BJ (cell line): ENCODE measurements around the gene MCRIP2. TPM values are rescaled to one million over a fixed set of nuclear protein-coding genes. Genes with fewer than 3 reads are reported as not detected.

Experiments
- CTCF ChIA-PET: fragments of 350-600 bp; formaldehyde crosslinking; extraction: SDS; loops from one replicate; lab custom pipeline; 2021; ENCODE audit warnings: antibody characterized with exemption, inconsistent platforms; lab: Yijun Ruan, JAX
- POLR2A ChIA-PET: fragments of 300-600 bp; sonication (Branson Sonifier 250); formaldehyde crosslinking; extraction: SDS; loops from one replicate; lab custom pipeline; 2021; ENCODE audit warnings: antibody characterized with exemption; lab: Charles Lee
- DNase-seq: peaks from one replicate; pipeline ENCODE4 v3.0.0-alpha.2; 2011; ENCODE audit warnings: low read depth
- H3K27me3 ChIP-seq: 2 replicates; pipeline ENCODE4 v1.6.0; 2011; ENCODE audit warnings: low read length; ENCODE audit not compliant: control insufficient read depth, insufficient read depth
- H3K36me3 ChIP-seq: 2 replicates; pipeline ENCODE4 v1.5.1; 2011; ENCODE audit warnings: low read length; ENCODE audit not compliant: control insufficient read depth, insufficient read depth
- H3K4me3 ChIP-seq: 2 replicates; pipeline ENCODE4 v1.5.1; 2011; ENCODE audit warnings: low read depth, mild to moderate bottlenecking, control low read depth, low read length
- CTCF ChIP-seq: IDR thresholded peaks from 2 replicates; pipeline ENCODE4 v1.5.1; 2011; ENCODE audit warnings: low read depth, mild to moderate bottlenecking, control low read depth, inconsistent platforms, low read length, moderate library complexity; ENCODE audit not compliant: insufficient read depth
- polyA plus RNA-seq: library from polyadenylated mRNA; depleted of rRNA; stranded (reverse); fragments of >200 nt; gene quantifications from 2 replicates; pipeline ENCODE4 v1.2.3, GENCODE V29; 2011

Gene MCRIP2
- polyA plus RNA-seq, 1 experiment, result 16.5 TPM

- POLR2A ChIA-PET, result no interaction called here
- Histone ChIP-seq H3K36me3 (peaks cover 23% of the 10 kb centered on the region), H3K4me3 (no peak overlapping the region), H3K27me3 (no peaks in the 10 kb centered on the region)
- no peak for DNase-seq
- CTCF ChIA-PET, result interaction anchor here (1.9 kb wide), 1 partner anchor 10 kb away, joined by 6 read pairs; the partner anchor contains the start of gene RHOT2
- no peak for TF ChIP-seq CTCF
These were observed 35.9 kb downstream of the MCRIP2 start for GRCh38 chr16:677316-678190.

DNA sequence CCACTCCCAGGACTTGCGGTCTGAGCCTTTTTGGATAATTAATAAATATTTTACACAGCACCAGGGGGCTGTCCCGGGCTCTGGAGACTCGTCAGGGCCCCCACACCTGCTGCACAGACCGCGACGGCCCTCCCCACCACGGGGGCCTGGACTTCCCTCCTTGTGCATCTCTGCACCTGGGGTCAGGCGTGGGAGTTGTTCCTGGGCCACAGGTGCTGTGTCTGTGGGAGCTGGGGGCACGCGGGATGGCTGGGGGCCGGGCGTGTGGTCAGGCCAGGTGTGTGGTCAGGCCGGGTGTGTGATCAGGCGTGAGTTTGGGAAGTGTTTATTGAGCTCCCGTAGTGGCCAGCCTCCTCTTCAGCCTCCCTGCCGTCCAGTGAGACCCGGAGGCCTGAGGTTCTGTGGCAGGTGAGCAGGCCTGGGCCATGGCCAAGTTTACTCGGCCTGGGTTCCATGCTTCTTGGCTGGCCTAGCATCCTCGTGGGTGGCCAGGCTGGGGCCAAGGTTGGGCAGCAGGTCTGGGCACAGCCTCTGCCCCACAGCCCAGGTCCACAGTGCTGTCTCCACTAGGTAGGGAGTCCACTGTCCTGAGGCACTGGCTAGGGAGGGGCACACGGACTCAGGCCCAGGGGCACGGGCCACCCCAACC lies 36.7 kb downstream of the MCRIP2 start:
- ChIA-PET POLR2A (no interaction called here), CTCF (interaction anchor here (4.5 kb wide), 1 partner anchor 11 kb away, joined by 20 read pairs; the partner anchor contains the start of gene RHOT2)
- no peak for TF ChIP-seq CTCF
- DNase-seq, result no peak
- Histone ChIP-seq H3K4me3 (no peak overlapping the region), H3K27me3 (no peaks in the 10 kb centered on the region), H3K36me3 (peaks cover 23% of the 10 kb centered on the region)

GRCh38 chr16:678858-679813 lies 37.5 kb downstream of the MCRIP2 start:
- peak overlapping the region; percentile 50 for H3K4me3 ChIP-seq
- CTCF ChIA-PET, result interaction anchor here (1.6 to 4.5 kb wide), 2 partner anchors 12 to 62 kb away, joined by 3 to 20 read pairs; partner anchors contain the start of genes CIAO3 and RHOT2
- peaks cover 20% of the 10 kb centered on the region for H3K36me3 ChIP-seq
- POLR2A ChIA-PET, result interaction anchor here (0.9 kb wide), 1 partner anchor 45 kb away, joined by 14 read pairs; no protein-coding TSS in a partner anchor
- no peak for TF ChIP-seq CTCF
- no peaks in the 10 kb centered on the region for H3K27me3 ChIP-seq
- no peak for DNase-seq

- POLR2A ChIA-PET, result interaction anchor here (0.9 kb wide), 1 partner anchor 46 kb away, joined by 14 read pairs; no protein-coding TSS in a partner anchor
- CTCF ChIA-PET, result interaction anchor here (0.6 to 4.5 kb wide), 4 partner anchors 10 to 61 kb away, joined by 3 to 20 read pairs (median 5); partner anchors contain the start of genes CIAO3 and RHOT2
These were observed 38.4 kb downstream of the MCRIP2 start, which contains the start of gene STUB1 for GRCh38 chr16:679814-680624. Gene STUB1, plus strand, starts transcription at chr16:680410. Its CDS starts 116 bp downstream, at chr16:680526.

More at GRCh38 chr16:679814-680624, 38.4 kb downstream of the MCRIP2 start, which contains the start of gene STUB1:
- no peaks in the 10 kb centered on the region for H3K27me3 ChIP-seq
- H3K4me3 ChIP-seq, result peak within 1 kb of the TSS; percentile 69
- H3K36me3 ChIP-seq, result peaks cover 19% of the 10 kb centered on the region
- TF ChIP-seq CTCF, result no peak
- DNase-seq, result peak; percentile 23
